SU-DHL-6 (cell line): ENCODE measurements around the gene LSS.

Source experiments
- H2AFZ ChIP-seq: fragments of 200-600 bp; sonication (generic); 2 replicates; pipeline ENCODE4 v1.6.1; 2014; ENCODE audit warnings: low read depth, mild to moderate bottlenecking, moderate library complexity, mixed read lengths, antibody characterized with exemption, low read length; ENCODE audit not compliant: severe bottlenecking
- H3F3A ChIP-seq: fragments of 200-600 bp; shearing (Covaris generic); 2 replicates; pipeline ENCODE4 v1.6.0; 2016; ENCODE audit warnings: antibody characterized with exemption, mild to moderate bottlenecking; ENCODE audit not compliant: insufficient read depth
- H3K27ac ChIP-seq: fragments of 200-600 bp; sonication (generic); 2 replicates; pipeline ENCODE4 v1.5.1; 2016; ENCODE audit warnings: low read depth, mild to moderate bottlenecking, low read length, moderate library complexity, mixed read lengths
- H3K27me3 ChIP-seq: fragments of 200-600 bp; sonication (generic), shearing (Covaris generic); 2 replicates; pipeline ENCODE4 v1.6.0; 2014; ENCODE audit warnings: mild to moderate bottlenecking, low read length
- H3K36me3 ChIP-seq: fragments of 200-600 bp; sonication (generic); 2 replicates; pipeline ENCODE4 v1.6.1; 2014; ENCODE audit warnings: mild to moderate bottlenecking, low read length, mixed read lengths
- H3K4me2 ChIP-seq: fragments of 300-600, 200-600 bp; shearing (Covaris generic), sonication (generic); 2 replicates; pipeline ENCODE4 v1.6.0; 2014; ENCODE audit warnings: low read length, low read depth, mild to moderate bottlenecking; ENCODE audit not compliant: poor library complexity, severe bottlenecking
- H3K4me3 ChIP-seq: fragments of 200-600 bp; sonication (generic); 2 replicates; pipeline ENCODE4 v1.5.1; 2014; ENCODE audit warnings: antibody characterized with exemption, low read length, mild to moderate bottlenecking, mixed read lengths; ENCODE audit not compliant: insufficient read depth, poor library complexity, severe bottlenecking
- H3K79me2 ChIP-seq: fragments of 200-600 bp; sonication (generic); 2 replicates; pipeline ENCODE4 v1.6.1; 2014; ENCODE audit warnings: mild to moderate bottlenecking, low read length, moderate library complexity; ENCODE audit not compliant: insufficient read depth
- H3K9ac ChIP-seq: fragments of 200-600 bp; sonication (generic); 2 replicates; pipeline ENCODE4 v1.7.0; 2014; ENCODE audit warnings: mild to moderate bottlenecking, low read length
- H3K9me2 ChIP-seq: fragments of 200-600 bp; sonication (generic); replicated peaks from 2 replicates; pipeline ENCODE4 v1.6.1; 2014; ENCODE audit warnings: low read length; ENCODE audit not compliant: insufficient read depth
- H3K9me3 ChIP-seq: fragments of 200-600 bp; sonication (generic); 2 replicates; pipeline ENCODE4 v1.6.1; 2014; ENCODE audit warnings: low read length, mixed read lengths; ENCODE audit not compliant: insufficient read depth
- H4K20me1 ChIP-seq: fragments of 200-600 bp; sonication (generic); 2 replicates; pipeline ENCODE4 v1.6.1; 2014; ENCODE audit warnings: low read depth, mild to moderate bottlenecking, antibody characterized with exemption, low read length, moderate library complexity, mixed read lengths
- EZH2phosphoT487 ChIP-seq: fragments of 200-600 bp; sonication (generic), shearing (Covaris generic); conservative IDR thresholded peaks from 2 replicates; pipeline ENCODE4 v1.6.1; 2018; ENCODE audit warnings: mild to moderate bottlenecking, antibody characterized with exemption, low read length, moderate library complexity, mixed read lengths
- TF ChIP-seq, protein P1 (sequence below): fragments of 200-600 bp; sonication (generic); IDR thresholded peaks from one replicate; pipeline ENCODE4 v1.5.1; 2017; ENCODE audit warnings: antibody characterized with exemption, mild to moderate bottlenecking, low read length, moderate library complexity; ENCODE audit not compliant: insufficient read depth, poor library complexity, severe bottlenecking

Gene LSS

DNA sequence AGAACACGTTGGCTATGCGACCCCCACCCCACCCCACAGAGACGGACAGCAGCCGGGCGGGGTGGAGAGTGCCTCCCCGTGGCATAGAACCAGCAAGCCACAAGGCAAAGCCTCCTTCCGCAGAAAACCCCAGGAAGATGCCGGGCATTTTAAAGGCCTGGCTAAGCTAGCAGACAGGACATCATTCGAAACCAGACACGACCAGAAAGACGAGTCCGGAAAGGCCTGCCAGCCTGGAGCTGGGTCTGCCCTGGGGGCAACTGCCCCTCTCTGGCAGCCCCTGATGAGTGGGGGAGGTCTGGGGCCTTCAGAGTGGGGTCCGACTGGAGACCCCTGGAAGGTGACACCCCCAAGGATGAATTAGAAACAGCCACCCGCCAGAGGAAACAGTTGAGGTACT, 81.7 kb downstream of the LSS start:
- TF ChIP-seq, protein P1, sequence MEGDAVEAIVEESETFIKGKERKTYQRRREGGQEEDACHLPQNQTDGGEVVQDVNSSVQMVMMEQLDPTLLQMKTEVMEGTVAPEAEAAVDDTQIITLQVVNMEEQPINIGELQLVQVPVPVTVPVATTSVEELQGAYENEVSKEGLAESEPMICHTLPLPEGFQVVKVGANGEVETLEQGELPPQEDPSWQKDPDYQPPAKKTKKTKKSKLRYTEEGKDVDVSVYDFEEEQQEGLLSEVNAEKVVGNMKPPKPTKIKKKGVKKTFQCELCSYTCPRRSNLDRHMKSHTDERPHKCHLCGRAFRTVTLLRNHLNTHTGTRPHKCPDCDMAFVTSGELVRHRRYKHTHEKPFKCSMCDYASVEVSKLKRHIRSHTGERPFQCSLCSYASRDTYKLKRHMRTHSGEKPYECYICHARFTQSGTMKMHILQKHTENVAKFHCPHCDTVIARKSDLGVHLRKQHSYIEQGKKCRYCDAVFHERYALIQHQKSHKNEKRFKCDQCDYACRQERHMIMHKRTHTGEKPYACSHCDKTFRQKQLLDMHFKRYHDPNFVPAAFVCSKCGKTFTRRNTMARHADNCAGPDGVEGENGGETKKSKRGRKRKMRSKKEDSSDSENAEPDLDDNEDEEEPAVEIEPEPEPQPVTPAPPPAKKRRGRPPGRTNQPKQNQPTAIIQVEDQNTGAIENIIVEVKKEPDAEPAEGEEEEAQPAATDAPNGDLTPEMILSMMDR = no peak
- no peak for TF ChIP-seq EZH2phosphoT487
- Histone ChIP-seq H3K27me3 (no peaks in the 10 kb centered on the region), H3F3A (0 out of 2 replicates have a peak, but pooled peaks cover 3% of the 10 kb centered on the region), H4K20me1 (no peaks in the 10 kb centered on the region), H3K9ac (no peak overlapping the region), H3K79me2 (no peaks in the 10 kb centered on the region), H3K9me3 (no peaks in the 10 kb centered on the region), H3K9me2 (no peaks in the 10 kb centered on the region), H3K36me3 (no peaks in the 10 kb centered on the region), H2AFZ (no peak overlapping the region), H3K4me3 (no peak overlapping the region), H3K27ac (no peak overlapping the region), H3K4me2 (no peak overlapping the region)

DNA sequence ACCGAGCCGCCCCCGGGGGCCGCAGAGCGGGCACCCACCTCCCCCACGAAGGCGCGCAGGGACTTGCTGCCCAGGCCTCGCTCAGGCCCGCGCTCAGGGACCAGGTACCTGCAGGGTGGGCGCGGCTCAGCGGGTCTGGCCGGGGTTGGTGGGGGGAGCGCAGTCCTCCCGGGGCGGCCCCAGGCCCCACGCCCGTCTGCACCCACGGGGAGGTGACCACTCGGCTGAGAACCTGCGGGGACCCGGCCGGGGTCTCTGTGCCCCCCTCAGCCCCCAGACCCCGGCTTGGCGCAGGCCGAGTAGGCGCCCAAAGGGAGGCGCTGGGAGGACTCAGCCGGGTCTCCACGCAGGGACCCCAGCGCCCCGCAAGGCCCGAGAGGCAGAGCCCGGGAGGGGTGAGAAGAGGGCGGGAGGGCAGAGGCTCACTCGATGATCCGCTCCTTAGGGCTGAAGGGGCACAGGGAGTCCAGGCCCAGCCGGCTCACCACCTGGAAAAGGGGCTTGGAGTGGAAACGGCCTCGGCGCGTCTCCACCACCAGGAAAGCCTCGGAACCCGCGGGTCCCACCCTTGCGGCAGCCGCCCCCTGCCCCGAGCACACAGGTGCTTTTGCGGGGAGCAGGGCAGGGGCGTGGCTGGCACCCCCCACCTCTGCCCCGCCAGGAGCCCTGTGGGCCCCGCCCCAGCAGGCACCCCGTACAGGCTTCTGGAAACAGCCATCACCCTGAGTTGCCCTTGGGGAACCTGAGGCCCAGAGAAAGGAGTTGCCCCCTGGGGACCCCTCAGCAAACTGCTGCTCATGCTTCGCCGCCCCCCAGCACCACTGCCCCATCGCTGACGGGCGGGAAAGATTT, 82.5 kb downstream of the LSS start:
- Histone ChIP-seq H3K27ac (no peak overlapping the region), H3K36me3 (no peaks in the 10 kb centered on the region), H3K79me2 (no peaks in the 10 kb centered on the region), H3K27me3 (no peaks in the 10 kb centered on the region), H3K4me3 (no peak overlapping the region), H3K9me2 (no peaks in the 10 kb centered on the region), H3K9ac (no peak overlapping the region), H3K9me3 (no peaks in the 10 kb centered on the region), H3K4me2 (no peak overlapping the region), H2AFZ (no peak overlapping the region), H4K20me1 (no peaks in the 10 kb centered on the region), H3F3A (0 out of 2 replicates have a peak, but pooled peaks cover 3% of the 10 kb centered on the region)
- TF ChIP-seq, protein P1 = no peak
- TF ChIP-seq EZH2phosphoT487 = no peak

DNA sequence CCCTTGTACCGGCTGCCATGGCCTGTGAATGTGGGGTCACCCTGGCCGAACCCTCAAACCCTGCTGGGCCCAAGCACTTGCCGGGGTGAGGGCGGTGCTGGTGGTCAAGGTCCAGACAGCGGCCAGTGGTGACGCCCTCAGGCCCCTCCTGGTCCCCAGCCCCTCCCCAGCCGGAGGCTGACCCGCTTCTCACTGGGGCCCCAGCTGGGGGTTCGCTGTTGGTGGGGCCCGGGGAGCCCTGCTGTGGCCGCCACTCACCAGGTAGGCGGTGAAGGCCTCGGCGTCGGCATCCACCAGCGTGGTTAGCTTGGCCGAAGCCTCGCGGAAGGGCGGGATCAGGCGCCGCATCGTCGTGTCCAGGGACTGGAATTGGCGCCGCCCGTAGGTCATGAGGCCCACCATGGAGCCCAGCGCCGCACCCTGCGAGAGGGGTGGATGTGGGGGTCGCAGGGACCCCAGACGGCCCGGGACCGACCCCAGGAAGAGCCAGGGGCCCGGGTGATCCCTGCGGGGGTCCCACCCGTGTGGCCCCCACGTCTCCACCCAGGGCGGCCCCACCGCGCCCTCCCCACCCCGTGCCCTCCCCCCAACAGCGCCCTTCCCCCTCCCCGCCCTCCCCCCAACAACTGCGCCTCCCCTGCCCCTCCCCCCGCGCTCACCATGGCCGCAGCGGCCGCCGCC, 83.3 kb downstream of the LSS start:
- H3K36me3 ChIP-seq = no peaks in the 10 kb centered on the region
- H4K20me1 ChIP-seq = no peaks in the 10 kb centered on the region
- no peaks in the 10 kb centered on the region for H3K27me3 ChIP-seq
- H3K9me2 ChIP-seq = no peaks in the 10 kb centered on the region
- no peak overlapping the region for H3K4me2 ChIP-seq
- H3K79me2 ChIP-seq = no peaks in the 10 kb centered on the region
- no peak overlapping the region for H3K27ac ChIP-seq
- H3K4me3 ChIP-seq = no peak overlapping the region
- no peaks in the 10 kb centered on the region for H3K9me3 ChIP-seq
- TF ChIP-seq EZH2phosphoT487 = no peak
- TF ChIP-seq, protein P1 = no peak
- 0 out of 2 replicates have a peak, but pooled peaks cover 3% of the 10 kb centered on the region for H3F3A ChIP-seq
- no peak overlapping the region for H2AFZ ChIP-seq
- no peak overlapping the region for H3K9ac ChIP-seq
